GM19468 (cell line): ENCODE results near the gene SRCIN1.
"Not testable (repeated sequence)": the region's sequence is repeated elsewhere in the genome, so short reads cannot be mapped to it uniquely, and the experiment has no call there.

Experiments
- ATAC-seq: cut with Tn5 transposase; IDR thresholded peaks from one replicate; pipeline ENCODE4 v1.9.1; 2021; ENCODE audit warnings: mild to moderate bottlenecking, moderate library complexity, moderate number of reproducible peaks; ENCODE audit not compliant: unreplicated experiment; ENCODE audit errors: extremely low read depth

The SRCIN1 gene

DNA sequence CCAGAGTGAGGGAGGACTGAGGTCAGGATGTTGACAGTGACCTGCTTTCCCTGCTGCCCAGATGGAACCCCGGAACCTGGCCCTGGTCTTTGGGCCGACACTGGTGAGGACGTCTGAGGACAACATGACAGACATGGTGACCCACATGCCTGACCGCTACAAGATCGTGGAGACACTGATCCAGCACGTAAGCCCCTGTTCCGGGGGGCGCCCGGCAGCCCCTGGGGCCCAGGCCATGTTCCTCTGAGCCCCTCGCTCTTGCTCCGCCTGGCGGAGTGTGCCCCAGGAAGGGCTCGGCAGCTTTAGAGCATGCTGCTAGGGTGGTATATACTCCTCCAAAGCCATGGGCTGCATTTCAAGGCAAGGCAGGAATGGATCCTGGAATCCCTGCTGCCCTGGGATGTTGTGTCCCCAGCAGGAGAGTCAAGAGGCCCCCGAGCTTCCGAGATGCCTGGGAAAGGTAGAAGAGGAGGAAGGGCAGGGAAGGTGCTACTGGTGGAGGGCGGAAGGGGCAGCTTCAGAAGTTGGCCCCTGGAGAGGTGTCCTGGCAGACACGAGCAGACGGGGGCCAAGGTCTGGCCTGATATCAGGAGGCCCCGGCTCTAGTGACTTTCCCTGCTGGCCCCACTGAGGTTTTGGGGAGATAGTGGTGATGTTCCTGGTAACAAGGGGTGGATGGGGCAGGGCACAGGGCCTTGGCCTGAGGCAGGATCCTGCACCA, 114.2 kb downstream of the SRCIN1 start:
- not testable (repeated sequence) for ATAC-seq

- not testable (repeated sequence) for ATAC-seq
Measured at GRCh38 chr17:38489774-38490173, 116.0 kb downstream of the SRCIN1 start.

- not testable (repeated sequence) for ATAC-seq
Measured at GRCh38 chr17:38485681-38486298, 120.0 kb downstream of the SRCIN1 start.

DNA sequence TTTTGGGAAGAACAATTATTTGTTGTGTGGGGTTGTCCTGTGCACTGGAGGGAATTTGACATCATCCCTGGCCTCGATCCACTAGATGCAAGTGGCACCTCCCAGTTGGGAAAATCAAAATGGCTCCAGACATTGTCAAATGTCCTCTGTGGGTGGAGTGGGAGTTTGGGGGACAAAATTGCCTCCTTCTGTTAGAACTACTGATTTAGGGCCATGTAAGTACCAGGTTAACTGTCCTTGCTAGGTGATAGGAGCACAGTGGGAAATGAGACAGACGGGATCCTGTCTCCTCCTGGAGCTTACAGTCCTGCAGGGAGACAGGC, 120.6 kb downstream of the SRCIN1 start:
- ATAC-seq: no peak

GRCh38 chr17:38484242-38485145, 121.3 kb downstream of the SRCIN1 start:
- ATAC-seq: not testable (repeated sequence)

DNA sequence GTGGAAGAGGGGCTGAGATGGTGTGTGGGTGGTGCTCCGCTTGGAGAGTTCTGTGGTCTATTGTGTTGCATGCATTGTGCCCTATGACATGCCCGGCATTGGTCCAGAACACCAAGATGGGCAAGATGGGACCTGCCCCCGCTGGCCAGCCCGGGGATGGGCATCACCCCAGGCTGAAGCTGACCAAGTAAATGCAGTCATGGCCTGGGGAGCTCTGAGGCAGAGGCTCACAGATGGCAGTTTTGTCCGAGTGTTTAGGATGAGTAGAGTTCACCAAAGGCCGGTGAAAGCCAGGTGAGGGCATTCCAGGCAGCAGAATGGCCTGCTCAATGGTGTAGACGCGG, 123.1 kb downstream of the SRCIN1 start:
- ATAC-seq: not testable (repeated sequence)

- not testable (repeated sequence) for ATAC-seq
Measured at GRCh38 chr17:38482039-38482699, 123.6 kb downstream of the SRCIN1 start.
